CD4-positive, alpha-beta T cell (primary cell): ENCODE data around the gene SMURF2. TPM values are rescaled to one million over a fixed set of nuclear protein-coding genes. Genes with fewer than 3 reads are reported as not detected.

Source experiments
- ATAC-seq: fragments of 200-7000 bp; cut with Tn5 transposase; one replicate; pipeline ENCODE4 v1.10.0; 2022; ENCODE audit warnings: mild to moderate bottlenecking; ENCODE audit not compliant: poor library complexity
- CTCF ChIA-PET: fragments of 350-600 bp; sonication (Branson Sonifier 250); formaldehyde crosslinking; loops from one replicate; lab custom pipeline; 2021; ENCODE audit warnings: antibody characterized with exemption, inconsistent platforms; lab: Charles Lee
- POLR2A ChIA-PET: fragments of 350-600 bp; sonication (Branson Sonifier 250); formaldehyde crosslinking; loops from one replicate; lab custom pipeline; 2021; ENCODE audit warnings: antibody characterized with exemption, inconsistent platforms; lab: Charles Lee
- DNase-seq, 14 experiments: peaks; one replicate each; pipeline ENCODE4 v3.0.0-alpha.2; 2013 to 2020; ENCODE audit warnings: mixed read lengths in 2 of 14
- H3K27ac ChIP-seq, 2 donors: one replicate each; pipeline versions ENCODE4 v1.5.1 to v1.7.0; 2013; ENCODE audit warnings: low read length in 2 of 2, low read depth in 1 of 2, mild to moderate bottlenecking in 1 of 2
- H3K27me3 ChIP-seq, 2 experiments: 1 replicate in 1 of 2; 2 replicates in 1 of 2; pipeline versions ENCODE4 v1.6.1 to v1.7.0; 2013; ENCODE audit warnings: low read length in 2 of 2, control low read depth in 1 of 2, mild to moderate bottlenecking in 1 of 2, moderate library complexity in 1 of 2; ENCODE audit not compliant: insufficient read depth in 2 of 2, control insufficient read depth in 1 of 2
- H3K36me3 ChIP-seq: one replicate; pipeline ENCODE4 v1.6.1; 2013; ENCODE audit warnings: low read length, control low read depth; ENCODE audit not compliant: insufficient read depth
- H3K4me1 ChIP-seq: one replicate; pipeline ENCODE4 v1.6.1; 2013; ENCODE audit warnings: low read length, control low read depth; ENCODE audit not compliant: insufficient read depth
- H3K4me3 ChIP-seq: one replicate; pipeline ENCODE4 v1.5.1; 2013; ENCODE audit warnings: mild to moderate bottlenecking, low read length, moderate library complexity
- H3K9me3 ChIP-seq, 2 experiments: 1 replicate in 1 of 2; 2 replicates in 1 of 2; pipeline versions ENCODE4 v1.6.1 to v1.7.0; 2013; ENCODE audit warnings: low read length in 2 of 2, mild to moderate bottlenecking in 2 of 2, control low read depth in 1 of 2, moderate library complexity in 1 of 2; ENCODE audit not compliant: control insufficient read depth in 1 of 2, insufficient read depth in 1 of 2
- H3K27ac Mint-ChIP-seq: one replicate; pipeline ENCODE4 v1.8.0; 2020; ENCODE audit warnings: mixed read lengths
- H3K27me3 Mint-ChIP-seq: one replicate; pipeline ENCODE4 v1.8.0; 2021; ENCODE audit warnings: mixed read lengths
- H3K36me3 Mint-ChIP-seq: one replicate; pipeline ENCODE4 v1.8.0; 2021; ENCODE audit warnings: low read depth, mixed read lengths
- H3K4me1 Mint-ChIP-seq: one replicate; pipeline ENCODE4 v1.8.0; 2021; ENCODE audit warnings: low read depth, mixed read lengths
- H3K4me3 Mint-ChIP-seq: one replicate; pipeline ENCODE4 v1.8.0; 2020; ENCODE audit warnings: mild to moderate bottlenecking, mixed read lengths
- H3K9me3 Mint-ChIP-seq: one replicate; pipeline ENCODE4 v1.8.0; 2020; ENCODE audit warnings: mixed read lengths
- intact Hi-C, 2 experiments: fragments of 100-400 bp; cut with DNase I in 1 of 2; cut with micrococcal nuclease in 1 of 2; formaldehyde crosslinking; loops; one replicate each; pipeline versions ENCODE4 v1.15.1 to v1.9.0; 2023 to 2025; cut with DNase I, micrococcal nuclease
- total RNA-seq, 174 experiments: library from RNA in 2 of 174; stranded (reverse) in 2 of 174; gene quantifications; one replicate each; pipeline ENCODE4 v1.2.3 and lab custom pipeline; 2021 to 2026
- TF ChIP-seq, protein P1 (sequence below): fragments of 200-600 bp; IDR thresholded peaks from one replicate; pipeline ENCODE4 v1.8.0; 2022; ENCODE audit warnings: antibody characterized with exemption, mild to moderate bottlenecking

The SMURF2 gene
- total RNA-seq, 2 experiments from 2014 or later: 28.0 to 29.7 TPM

- ChIA-PET CTCF (interaction anchor here (0.6 to 1.1 kb wide), 2 partner anchors 81 to 117 kb away, joined by 3 read pairs; no protein-coding TSS in a partner anchor), POLR2A (interaction anchor here (0.7 to 0.8 kb wide), 2 partner anchors 28 to 55 kb away, joined by 3 to 4 read pairs; no protein-coding TSS in a partner anchor)
- TF ChIP-seq, protein P1, sequence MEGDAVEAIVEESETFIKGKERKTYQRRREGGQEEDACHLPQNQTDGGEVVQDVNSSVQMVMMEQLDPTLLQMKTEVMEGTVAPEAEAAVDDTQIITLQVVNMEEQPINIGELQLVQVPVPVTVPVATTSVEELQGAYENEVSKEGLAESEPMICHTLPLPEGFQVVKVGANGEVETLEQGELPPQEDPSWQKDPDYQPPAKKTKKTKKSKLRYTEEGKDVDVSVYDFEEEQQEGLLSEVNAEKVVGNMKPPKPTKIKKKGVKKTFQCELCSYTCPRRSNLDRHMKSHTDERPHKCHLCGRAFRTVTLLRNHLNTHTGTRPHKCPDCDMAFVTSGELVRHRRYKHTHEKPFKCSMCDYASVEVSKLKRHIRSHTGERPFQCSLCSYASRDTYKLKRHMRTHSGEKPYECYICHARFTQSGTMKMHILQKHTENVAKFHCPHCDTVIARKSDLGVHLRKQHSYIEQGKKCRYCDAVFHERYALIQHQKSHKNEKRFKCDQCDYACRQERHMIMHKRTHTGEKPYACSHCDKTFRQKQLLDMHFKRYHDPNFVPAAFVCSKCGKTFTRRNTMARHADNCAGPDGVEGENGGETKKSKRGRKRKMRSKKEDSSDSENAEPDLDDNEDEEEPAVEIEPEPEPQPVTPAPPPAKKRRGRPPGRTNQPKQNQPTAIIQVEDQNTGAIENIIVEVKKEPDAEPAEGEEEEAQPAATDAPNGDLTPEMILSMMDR: no peak
- DNase-seq (no peak), ATAC-seq (no peak)
- Histone ChIP-seq H3K4me1 (no peaks in the 10 kb centered on the region), H3K27me3 (no peaks in the 10 kb centered on the region), H3K27ac (no peak overlapping the region), H3K36me3 (peaks cover 99% of the 10 kb centered on the region), H3K9me3 (no peaks in the 10 kb centered on the region), H3K4me3 (no peak overlapping the region)
- Mint-ChIP-seq H3K4me3 (no peak overlapping the region), H3K4me1 (no peaks in the 10 kb centered on the region), H3K36me3 (peaks cover 99% of the 10 kb centered on the region), H3K27ac (no peak overlapping the region), H3K9me3 (no peaks in the 10 kb centered on the region), H3K27me3 (no peaks in the 10 kb centered on the region)
- intact Hi-C loops: loop anchor here in 1 of 2 experiments (10.0 kb wide), 2 partner anchors 113 to 203 kb away; no protein-coding TSS in a partner anchor
These were observed 130.1 kb downstream of the SMURF2 start for GRCh38 chr17:64531955-64532371.

DNA sequence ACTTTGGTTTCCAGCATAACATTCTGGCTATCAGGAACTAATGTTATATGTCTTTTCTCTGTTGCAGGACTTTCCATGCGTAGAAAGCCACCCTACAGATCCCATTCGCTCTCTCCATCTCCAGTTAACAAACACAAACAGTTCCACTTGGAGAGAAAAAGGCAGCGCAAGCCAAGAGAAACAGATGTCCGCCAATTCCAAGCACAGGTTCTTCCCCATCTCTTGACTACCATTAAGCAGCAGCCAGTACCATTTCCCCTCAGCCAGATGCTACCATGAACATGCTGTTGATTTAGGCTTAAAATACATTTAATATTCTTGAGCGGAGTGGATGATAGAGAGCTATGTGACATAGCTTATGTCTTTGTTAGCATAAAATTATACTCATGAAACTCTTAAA lies 132.9 kb downstream of the SMURF2 start:
- no peak overlapping the region for H3K27ac Mint-ChIP-seq
- no peaks in the 10 kb centered on the region for H3K9me3 Mint-ChIP-seq
- no peaks in the 10 kb centered on the region for H3K4me1 Mint-ChIP-seq
- peaks cover 89% of the 10 kb centered on the region for H3K36me3 Mint-ChIP-seq
- H3K27me3 Mint-ChIP-seq: no peaks in the 10 kb centered on the region
- H3K4me1 ChIP-seq: no peaks in the 10 kb centered on the region
- intact Hi-C loops: loop anchor here in 1 of 2 experiments (5.0 kb wide), 1 partner anchor 33 kb away; no protein-coding TSS in a partner anchor
- ATAC-seq: no peak
- ChIA-PET POLR2A (no interaction called here), CTCF (interaction anchor here (2.0 kb wide), 1 partner anchor 119 kb away, joined by 4 read pairs; no protein-coding TSS in a partner anchor)
- H3K27me3 ChIP-seq: no peaks in the 10 kb centered on the region
- TF ChIP-seq, protein P1: no peak
- H3K9me3 ChIP-seq: no peaks in the 10 kb centered on the region
- peaks cover 99% of the 10 kb centered on the region for H3K36me3 ChIP-seq
- H3K27ac ChIP-seq: no peak overlapping the region
- no peak overlapping the region for H3K4me3 Mint-ChIP-seq
- no peak overlapping the region for H3K4me3 ChIP-seq
- DNase-seq: no peak

GRCh38 chr17:64527914-64528313 lies 134.2 kb downstream of the SMURF2 start:
- no peaks in the 10 kb centered on the region for H3K9me3 Mint-ChIP-seq
- no peak overlapping the region for H3K4me3 Mint-ChIP-seq
- H3K4me1 Mint-ChIP-seq: no peaks in the 10 kb centered on the region
- ATAC-seq: no peak
- Histone ChIP-seq H3K27me3 (no peaks in the 10 kb centered on the region), H3K4me3 (no peak overlapping the region), H3K36me3 (peaks cover 99% of the 10 kb centered on the region), H3K27ac (no peak overlapping the region), H3K9me3 (no peaks in the 10 kb centered on the region), H3K4me1 (no peaks in the 10 kb centered on the region)
- no peak overlapping the region for H3K27ac Mint-ChIP-seq
- peaks cover 88% of the 10 kb centered on the region for H3K36me3 Mint-ChIP-seq
- ChIA-PET POLR2A (interaction anchor here (1.1 kb wide), 1 partner anchor 21 kb away, joined by 3 read pairs; the partner anchor contains the start of gene CEP95), CTCF (interaction anchor here (1.5 to 2.0 kb wide), 2 partner anchors 108 to 121 kb away, joined by 3 to 4 read pairs; no protein-coding TSS in a partner anchor)
- DNase-seq: no peak
- TF ChIP-seq, protein P1: no peak
- intact Hi-C loops: loop anchor here in 1 of 2 experiments (5.0 kb wide), 1 partner anchor 34 kb away; no protein-coding TSS in a partner anchor
- H3K27me3 Mint-ChIP-seq: no peaks in the 10 kb centered on the region
